ENCODE measurements around the gene KCTD20. TPM values are rescaled to one million over a fixed set of nuclear protein-coding genes. Genes with fewer than 3 reads are reported as not detected.
"Not testable (repeated sequence)": the region's sequence is repeated elsewhere in the genome, so short reads cannot be mapped to it uniquely, and the experiment has no call there.

The KCTD20 gene
- total and polyA plus RNA-seq, 2 experiments from 2014 or later = 22.0 to 25.5 TPM

- no peak for TF ChIP-seq CTCF (IDR thresholded peaks at IDR 0.05; ENCODE audit: low read depth, low read length)
- H3K4me1 ChIP-seq (ENCODE audit: low read depth) = peaks cover 8% of the 10 kb centered on the region
- DNase-seq (ENCODE audit: low read depth in 1 of 2, low spot score in 1 of 2) = peak in 1 of 2 donors; percentile 9
- peaks cover 12% of the 10 kb centered on the region for H3K36me3 ChIP-seq
- no peaks in the 10 kb centered on the region for H3K9me3 ChIP-seq (ENCODE audit: low read depth)
- no peaks in the 10 kb centered on the region for H3K27me3 ChIP-seq
- H3K4me3 ChIP-seq = no peak overlapping the region
- H3K27ac ChIP-seq = peak overlapping the region; percentile 38
These were observed 35.3 kb downstream of the KCTD20 start for GRCh38 chr6:36478051-36478526.

- peaks cover 8% of the 10 kb centered on the region for H3K4me1 ChIP-seq (ENCODE audit: low read depth)
- peaks cover 12% of the 10 kb centered on the region for H3K36me3 ChIP-seq
- H3K27me3 ChIP-seq = no peaks in the 10 kb centered on the region
- no peak for DNase-seq (ENCODE audit: low read depth in 1 of 2, low spot score in 1 of 2)
- H3K9me3 ChIP-seq (ENCODE audit: low read depth) = no peaks in the 10 kb centered on the region
- no peak for TF ChIP-seq CTCF (IDR thresholded peaks at IDR 0.05; ENCODE audit: low read depth, low read length)
- peak overlapping the region; percentile 38 for H3K27ac ChIP-seq
- H3K4me3 ChIP-seq = no peak overlapping the region
These were observed 36.5 kb downstream of the KCTD20 start for GRCh38 chr6:36479256-36479655.

GRCh38 chr6:36483326-36483725 lies 40.5 kb downstream of the KCTD20 start:
- not testable (repeated sequence) for H3K9me3 ChIP-seq (ENCODE audit: low read depth); H3K27ac ChIP-seq; DNase-seq (ENCODE audit: low read depth in 1 of 2, low spot score in 1 of 2); H3K27me3 ChIP-seq; H3K4me1 ChIP-seq (ENCODE audit: low read depth); H3K4me3 ChIP-seq
- peaks cover 20% of the 10 kb centered on the region for H3K36me3 ChIP-seq

GRCh38 chr6:36484736-36485135 lies 41.9 kb downstream of the KCTD20 start:
- peaks cover 24% of the 10 kb centered on the region for H3K36me3 ChIP-seq
- no peaks in the 10 kb centered on the region for H3K9me3 ChIP-seq (ENCODE audit: low read depth)
- H3K4me3 ChIP-seq = no peak overlapping the region
- H3K27ac ChIP-seq = no peak overlapping the region
- TF ChIP-seq CTCF (IDR thresholded peaks at IDR 0.05; ENCODE audit: low read depth, low read length) = no peak
- H3K27me3 ChIP-seq = no peaks in the 10 kb centered on the region
- DNase-seq (ENCODE audit: low read depth in 1 of 2, low spot score in 1 of 2) = no peak
- peaks cover 12% of the 10 kb centered on the region for H3K4me1 ChIP-seq (ENCODE audit: low read depth)

- Histone ChIP-seq H3K27ac (peak overlapping the region; percentile 12), H3K27me3 (no peaks in the 10 kb centered on the region), H3K4me3 (no peak overlapping the region), H3K9me3 (ENCODE audit: low read depth) (no peaks in the 10 kb centered on the region), H3K36me3 (peaks cover 12% of the 10 kb centered on the region), H3K4me1 (ENCODE audit: low read depth) (peaks cover 12% of the 10 kb centered on the region)
- no peak for TF ChIP-seq CTCF (IDR thresholded peaks at IDR 0.05; ENCODE audit: low read depth, low read length)
- no peak for DNase-seq (ENCODE audit: low read depth in 1 of 2, low spot score in 1 of 2)
These were observed 44.9 kb downstream of the KCTD20 start for GRCh38 chr6:36487698-36488097.

GRCh38 chr6:36488221-36488620 lies 45.4 kb downstream of the KCTD20 start:
- peaks cover 12% of the 10 kb centered on the region for H3K4me1 ChIP-seq (ENCODE audit: low read depth)
- H3K27me3 ChIP-seq = no peaks in the 10 kb centered on the region
- peak in 1 of 2 donors; percentile 4 for DNase-seq (ENCODE audit: low read depth in 1 of 2, low spot score in 1 of 2)
- TF ChIP-seq CTCF (IDR thresholded peaks at IDR 0.05; ENCODE audit: low read depth, low read length) = no peak
- peak overlapping the region; percentile 37 for H3K27ac ChIP-seq
- H3K36me3 ChIP-seq = peaks cover 12% of the 10 kb centered on the region
- H3K9me3 ChIP-seq (ENCODE audit: low read depth) = no peaks in the 10 kb centered on the region
- no peak overlapping the region for H3K4me3 ChIP-seq

All from cardiac muscle cell (in vitro differentiated cells and primary cell).